ENCODE measurements around the gene PKD2L1. TPM values are rescaled to one million over a fixed set of nuclear protein-coding genes. Genes with fewer than 3 reads are reported as not detected.
A peak's percentile ranks its signal among the peaks of the same experiment; 100 is the strongest.

The PKD2L1 gene
- total and polyA plus RNA-seq, 9 of the 15 experiments (the other 6 are each of a cell fraction or from before 2014, with no cell fraction given): not detected

DNA sequence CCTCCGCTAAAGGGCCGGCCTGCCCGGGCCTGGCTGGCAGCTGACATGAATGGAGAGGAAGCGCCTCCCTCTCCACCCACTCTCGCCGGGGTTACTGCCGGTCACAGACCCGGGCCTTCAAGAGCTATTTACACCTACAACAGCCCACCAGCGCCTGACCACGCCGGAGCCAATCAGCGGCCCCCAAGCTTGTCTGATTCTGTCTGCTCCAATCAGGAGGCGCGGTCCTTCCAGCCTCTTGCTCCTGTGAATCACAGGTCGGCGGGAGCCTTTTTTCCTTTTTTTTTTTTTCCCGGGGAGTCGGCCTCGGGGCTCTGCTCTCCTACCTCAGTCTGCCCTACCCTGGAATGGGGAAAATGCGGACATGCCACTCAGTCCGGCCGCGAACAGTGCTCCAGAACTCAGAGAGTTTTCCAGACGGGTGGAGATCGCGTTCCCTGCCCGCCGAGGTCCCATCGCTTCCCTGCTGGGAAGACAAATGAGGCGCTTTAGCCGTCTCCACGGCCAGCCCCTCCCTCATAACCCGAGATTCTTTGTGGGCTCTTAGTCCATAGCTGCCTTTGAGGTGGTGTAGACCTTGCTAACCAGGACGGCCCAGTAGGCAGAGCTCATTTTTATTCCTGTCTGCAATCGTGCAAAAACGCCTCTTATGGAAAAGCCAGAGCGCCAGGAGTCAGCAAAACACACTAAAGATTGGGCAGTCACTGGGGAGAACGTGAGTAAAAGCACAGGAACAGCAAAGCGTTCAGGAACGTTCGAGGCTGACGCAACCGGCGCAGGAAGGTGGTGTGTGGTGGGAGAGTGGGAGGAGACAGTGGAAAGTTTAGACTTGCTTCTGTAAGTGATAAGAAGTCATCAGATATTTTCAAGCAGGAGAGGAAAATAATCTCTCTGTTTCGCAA is 43.5 kb upstream of the PKD2L1 start (continued):
- TF ChIP-seq, protein P1, sequence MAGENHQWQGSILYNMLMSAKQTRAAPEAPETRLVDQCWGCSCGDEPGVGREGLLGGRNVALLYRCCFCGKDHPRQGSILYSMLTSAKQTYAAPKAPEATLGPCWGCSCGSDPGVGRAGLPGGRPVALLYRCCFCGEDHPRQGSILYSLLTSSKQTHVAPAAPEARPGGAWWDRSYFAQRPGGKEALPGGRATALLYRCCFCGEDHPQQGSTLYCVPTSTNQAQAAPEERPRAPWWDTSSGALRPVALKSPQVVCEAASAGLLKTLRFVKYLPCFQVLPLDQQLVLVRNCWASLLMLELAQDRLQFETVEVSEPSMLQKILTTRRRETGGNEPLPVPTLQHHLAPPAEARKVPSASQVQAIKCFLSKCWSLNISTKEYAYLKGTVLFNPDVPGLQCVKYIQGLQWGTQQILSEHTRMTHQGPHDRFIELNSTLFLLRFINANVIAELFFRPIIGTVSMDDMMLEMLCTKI (IDR thresholded peaks at IDR 0.05; ENCODE audit: partially characterized antibody): no peak
- TF ChIP-seq CTBP1 (IDR thresholded peaks at IDR 0.05; ENCODE audit: borderline replicate concordance) (peak; percentile 31; the same call in 1 of the 2 replicates), BCOR (IDR thresholded peaks at IDR 0.05) (0 out of 2 replicates have a peak, but pooled peaks have one; percentile 5), ZNF57 (CRISPR knock-in tag; IDR thresholded peaks at IDR 0.05) (no peak), SREBF1 (IDR thresholded peaks at IDR 0.05; ENCODE audit: borderline replicate concordance, low read depth, low read length) (peak; percentile 100), ZNF551 (CRISPR knock-in tag; IDR thresholded peaks at IDR 0.05) (no peak), STAT5B (CRISPR knock-in tag; IDR thresholded peaks at IDR 0.05) (no peak), DPF2 (IDR thresholded peaks at IDR 0.05) (0 out of 2 replicates have a peak, but pooled peaks have one; percentile 80), ZNF175 (CRISPR knock-in tag; IDR thresholded peaks at IDR 0.05; ENCODE audit: low read depth) (peak; percentile 42; the same call in 1 of the 2 replicates), ARHGAP35 (IDR thresholded peaks at IDR 0.05; ENCODE audit: partially characterized antibody) (no peak), SRSF3 (IDR thresholded peaks at IDR 0.05; ENCODE audit: insufficient read depth, low read length) (0 out of 2 replicates have a peak, but pooled peaks have one; percentile 63), HIVEP1 (CRISPR knock-in tag; IDR thresholded peaks at IDR 0.05) (no peak), SIN3B (IDR thresholded peaks at IDR 0.05; ENCODE audit: low read depth) (no peak), TBL1XR1 (IDR thresholded peaks at IDR 0.05; ENCODE audit: low read length in 2 of 2) (peak in 1 of 2 experiments; percentile 54; a peak in 2 of 4 replicates)
- TF ChIP-seq, protein P2, sequence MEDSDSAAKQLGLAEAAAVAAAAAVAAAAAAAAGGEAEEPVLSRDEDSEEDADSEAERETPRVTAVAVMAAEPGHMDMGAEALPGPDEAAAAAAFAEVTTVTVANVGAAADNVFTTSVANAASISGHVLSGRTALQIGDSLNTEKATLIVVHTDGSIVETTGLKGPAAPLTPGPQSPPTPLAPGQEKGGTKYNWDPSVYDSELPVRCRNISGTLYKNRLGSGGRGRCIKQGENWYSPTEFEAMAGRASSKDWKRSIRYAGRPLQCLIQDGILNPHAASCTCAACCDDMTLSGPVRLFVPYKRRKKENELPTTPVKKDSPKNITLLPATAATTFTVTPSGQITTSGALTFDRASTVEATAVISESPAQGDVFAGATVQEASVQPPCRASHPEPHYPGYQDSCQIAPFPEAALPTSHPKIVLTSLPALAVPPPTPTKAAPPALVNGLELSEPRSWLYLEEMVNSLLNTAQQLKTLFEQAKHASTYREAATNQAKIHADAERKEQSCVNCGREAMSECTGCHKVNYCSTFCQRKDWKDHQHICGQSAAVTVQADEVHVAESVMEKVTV (CRISPR knock-in tag; IDR thresholded peaks at IDR 0.05): no peak; the same call in 1 of the 2 replicates
- TF ChIP-seq, protein P3, sequence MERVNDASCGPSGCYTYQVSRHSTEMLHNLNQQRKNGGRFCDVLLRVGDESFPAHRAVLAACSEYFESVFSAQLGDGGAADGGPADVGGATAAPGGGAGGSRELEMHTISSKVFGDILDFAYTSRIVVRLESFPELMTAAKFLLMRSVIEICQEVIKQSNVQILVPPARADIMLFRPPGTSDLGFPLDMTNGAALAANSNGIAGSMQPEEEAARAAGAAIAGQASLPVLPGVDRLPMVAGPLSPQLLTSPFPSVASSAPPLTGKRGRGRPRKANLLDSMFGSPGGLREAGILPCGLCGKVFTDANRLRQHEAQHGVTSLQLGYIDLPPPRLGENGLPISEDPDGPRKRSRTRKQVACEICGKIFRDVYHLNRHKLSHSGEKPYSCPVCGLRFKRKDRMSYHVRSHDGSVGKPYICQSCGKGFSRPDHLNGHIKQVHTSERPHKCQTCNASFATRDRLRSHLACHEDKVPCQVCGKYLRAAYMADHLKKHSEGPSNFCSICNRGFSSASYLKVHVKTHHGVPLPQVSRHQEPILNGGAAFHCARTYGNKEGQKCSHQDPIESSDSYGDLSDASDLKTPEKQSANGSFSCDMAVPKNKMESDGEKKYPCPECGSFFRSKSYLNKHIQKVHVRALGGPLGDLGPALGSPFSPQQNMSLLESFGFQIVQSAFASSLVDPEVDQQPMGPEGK (CRISPR knock-in tag; IDR thresholded peaks at IDR 0.05; ENCODE audit: borderline replicate concordance): no peak
- TF ChIP-seq, protein P4, sequence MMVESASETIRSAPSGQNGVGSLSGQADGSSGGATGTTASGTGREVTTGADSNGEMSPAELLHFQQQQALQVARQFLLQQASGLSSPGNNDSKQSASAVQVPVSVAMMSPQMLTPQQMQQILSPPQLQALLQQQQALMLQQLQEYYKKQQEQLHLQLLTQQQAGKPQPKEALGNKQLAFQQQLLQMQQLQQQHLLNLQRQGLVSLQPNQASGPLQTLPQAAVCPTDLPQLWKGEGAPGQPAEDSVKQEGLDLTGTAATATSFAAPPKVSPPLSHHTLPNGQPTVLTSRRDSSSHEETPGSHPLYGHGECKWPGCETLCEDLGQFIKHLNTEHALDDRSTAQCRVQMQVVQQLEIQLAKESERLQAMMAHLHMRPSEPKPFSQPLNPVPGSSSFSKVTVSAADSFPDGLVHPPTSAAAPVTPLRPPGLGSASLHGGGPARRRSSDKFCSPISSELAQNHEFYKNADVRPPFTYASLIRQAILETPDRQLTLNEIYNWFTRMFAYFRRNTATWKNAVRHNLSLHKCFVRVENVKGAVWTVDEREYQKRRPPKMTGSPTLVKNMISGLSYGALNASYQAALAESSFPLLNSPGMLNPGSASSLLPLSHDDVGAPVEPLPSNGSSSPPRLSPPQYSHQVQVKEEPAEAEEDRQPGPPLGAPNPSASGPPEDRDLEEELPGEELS (CRISPR knock-in tag; IDR thresholded peaks at IDR 0.05; ENCODE audit: borderline replicate concordance): no peak
- TF ChIP-seq, protein P5, sequence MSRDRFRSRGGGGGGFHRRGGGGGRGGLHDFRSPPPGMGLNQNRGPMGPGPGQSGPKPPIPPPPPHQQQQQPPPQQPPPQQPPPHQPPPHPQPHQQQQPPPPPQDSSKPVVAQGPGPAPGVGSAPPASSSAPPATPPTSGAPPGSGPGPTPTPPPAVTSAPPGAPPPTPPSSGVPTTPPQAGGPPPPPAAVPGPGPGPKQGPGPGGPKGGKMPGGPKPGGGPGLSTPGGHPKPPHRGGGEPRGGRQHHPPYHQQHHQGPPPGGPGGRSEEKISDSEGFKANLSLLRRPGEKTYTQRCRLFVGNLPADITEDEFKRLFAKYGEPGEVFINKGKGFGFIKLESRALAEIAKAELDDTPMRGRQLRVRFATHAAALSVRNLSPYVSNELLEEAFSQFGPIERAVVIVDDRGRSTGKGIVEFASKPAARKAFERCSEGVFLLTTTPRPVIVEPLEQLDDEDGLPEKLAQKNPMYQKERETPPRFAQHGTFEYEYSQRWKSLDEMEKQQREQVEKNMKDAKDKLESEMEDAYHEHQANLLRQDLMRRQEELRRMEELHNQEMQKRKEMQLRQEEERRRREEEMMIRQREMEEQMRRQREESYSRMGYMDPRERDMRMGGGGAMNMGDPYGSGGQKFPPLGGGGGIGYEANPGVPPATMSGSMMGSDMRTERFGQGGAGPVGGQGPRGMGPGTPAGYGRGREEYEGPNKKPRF (IDR thresholded peaks at IDR 0.05; ENCODE audit: low read depth, low read length): no peak
